HG02759 (cell line): ENCODE measurements around the gene MRPL45.

Experiments
- ATAC-seq: cut with Tn5 transposase; IDR thresholded peaks from one replicate; pipeline ENCODE4 v1.9.1; 2021; ENCODE audit warnings: mild to moderate bottlenecking, moderate library complexity; ENCODE audit not compliant: unreplicated experiment

Gene MRPL45

GRCh38 chr17:38324772-38325171, 27.8 kb downstream of the MRPL45 start:
- ATAC-seq, result no peak

- ATAC-seq, result no peak
Observed at GRCh38 chr17:38325221-38325851, 28.4 kb downstream of the MRPL45 start.

- no peak for ATAC-seq
Observed at GRCh38 chr17:38326996-38327792, 30.2 kb downstream of the MRPL45 start.

- ATAC-seq, result no peak
Observed at GRCh38 chr17:38327936-38328335, 31.0 kb downstream of the MRPL45 start.

GRCh38 chr17:38328620-38329019, 31.7 kb downstream of the MRPL45 start:
- ATAC-seq, result no peak

- no peak for ATAC-seq
Observed at GRCh38 chr17:38329284-38329683, 32.3 kb downstream of the MRPL45 start.

- ATAC-seq, result no peak
Observed at GRCh38 chr17:38329808-38330730, 33.1 kb downstream of the MRPL45 start.

GRCh38 chr17:38330941-38331411, 34.0 kb downstream of the MRPL45 start:
- no peak for ATAC-seq

GRCh38 chr17:38332735-38333134, 35.8 kb downstream of the MRPL45 start:
- no peak for ATAC-seq

- no peak for ATAC-seq
Observed at GRCh38 chr17:38333635-38334295, 36.8 kb downstream of the MRPL45 start.

GRCh38 chr17:38334480-38335364, 37.8 kb downstream of the MRPL45 start:
- no peak for ATAC-seq

- no peak for ATAC-seq
Observed at GRCh38 chr17:38336838-38337237, 39.9 kb downstream of the MRPL45 start.

GRCh38 chr17:38338053-38338452, 41.1 kb downstream of the MRPL45 start:
- no peak for ATAC-seq

- no peak for ATAC-seq
Observed at GRCh38 chr17:38338535-38338934, 41.6 kb downstream of the MRPL45 start.

GRCh38 chr17:38339891-38340290, 42.9 kb downstream of the MRPL45 start:
- no peak for ATAC-seq

GRCh38 chr17:38341035-38341721, 44.2 kb downstream of the MRPL45 start:
- ATAC-seq, result no peak

- no peak for ATAC-seq
Observed at GRCh38 chr17:38342886-38343607, 46.1 kb downstream of the MRPL45 start.

GRCh38 chr17:38343608-38344419, 46.8 kb downstream of the MRPL45 start, which contains the start of gene GPR179:
Gene GPR179, minus strand, starts transcription at chr17:38343956. Its CDS starts 167 bp downstream, at chr17:38343789.
- no peak for ATAC-seq
